NCI-H69 (cell line): ENCODE measurements around the gene PLK3.
"Not testable (repeated sequence)": the region's sequence is repeated elsewhere in the genome, so short reads cannot be mapped to it uniquely, and the experiment has no call there.

ENCODE experiments used
- DNase-seq: peaks from one replicate; lab custom pipeline; 2025; lab: John Stamatoyannopoulos, UW

Gene PLK3

DNA sequence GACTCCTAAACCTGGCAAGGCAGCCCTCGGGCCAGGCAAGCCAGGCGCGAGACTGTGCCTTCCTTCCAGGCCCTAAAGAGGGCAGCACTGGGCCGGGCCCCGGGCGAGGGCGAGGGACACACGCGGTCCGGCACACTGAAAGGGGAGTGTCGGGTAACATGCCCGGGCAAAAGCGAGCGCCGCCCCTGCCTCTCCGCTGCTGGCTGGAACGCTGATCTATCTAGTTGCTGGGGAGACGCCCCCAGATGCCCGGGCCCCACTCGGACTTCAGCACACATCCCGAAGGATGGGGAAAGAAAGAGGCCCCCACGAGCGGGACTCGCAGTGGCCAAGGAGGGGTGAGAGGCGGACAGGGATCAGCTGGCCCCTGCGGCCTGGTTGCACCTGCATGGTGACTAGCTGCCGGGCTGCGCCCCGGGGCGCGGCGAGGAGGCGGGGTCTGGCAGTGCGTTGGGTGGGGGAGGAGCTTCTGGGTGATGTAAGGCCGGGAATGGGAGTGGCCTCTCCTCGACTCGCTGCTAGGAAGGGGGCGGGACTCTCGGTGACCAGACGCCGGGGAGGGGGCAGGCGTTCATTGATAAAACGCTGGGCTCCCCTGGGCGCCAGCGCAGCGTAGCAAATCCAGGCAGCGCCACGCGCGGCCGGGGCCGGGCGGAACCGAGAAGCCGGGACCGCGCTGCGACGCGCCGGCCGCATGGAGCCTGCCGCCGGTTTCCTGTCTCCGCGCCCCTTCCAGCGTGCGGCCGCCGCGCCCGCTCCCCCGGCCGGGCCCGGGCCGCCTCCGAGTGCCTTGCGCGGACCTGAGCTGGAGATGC lies at the start of gene PLK3:
Gene PLK3 (plus strand): TSS at position 608 of the 815 bp plus-strand sequence. CDS start 87 bp downstream, at position 695.
- DNase-seq: peak; percentile 96

DNA sequence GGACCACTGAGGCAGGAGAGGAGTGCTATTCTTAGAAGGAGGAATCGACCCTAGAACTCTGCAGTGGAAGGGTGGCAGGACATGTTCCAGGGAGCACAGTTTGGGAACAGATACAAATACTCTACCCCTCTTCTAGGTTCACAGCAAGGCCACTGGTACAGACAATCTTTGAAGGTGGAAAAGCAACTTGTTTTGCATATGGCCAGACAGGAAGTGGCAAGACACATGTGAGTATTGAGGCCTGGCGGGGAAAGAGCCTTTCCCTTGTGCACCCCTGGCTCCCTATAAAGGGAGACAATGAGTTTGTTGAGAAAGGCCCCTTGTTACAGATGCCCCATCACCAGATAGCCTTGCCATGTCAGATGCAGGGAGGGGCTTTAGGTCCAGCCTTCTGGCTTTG lies 42.8 kb upstream of the PLK3 start:
- no peak for DNase-seq

DNA sequence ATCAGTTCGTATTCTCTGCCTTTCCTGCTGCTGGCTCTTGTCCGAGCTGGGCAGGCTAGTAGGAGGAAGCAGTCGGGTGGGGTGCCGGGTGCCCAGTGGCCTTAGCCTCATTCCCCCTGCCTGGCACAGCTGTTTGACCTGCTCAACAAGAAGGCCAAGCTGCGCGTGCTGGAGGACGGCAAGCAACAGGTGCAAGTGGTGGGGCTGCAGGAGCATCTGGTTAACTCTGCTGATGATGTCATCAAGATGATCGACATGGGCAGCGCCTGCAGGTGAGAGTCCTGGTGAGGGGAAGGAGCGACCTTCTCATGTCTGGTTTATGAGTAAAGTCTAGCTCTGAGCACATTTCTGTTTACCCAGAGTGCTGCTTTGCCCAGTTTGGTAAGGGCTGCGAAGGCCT lies 41.1 kb upstream of the PLK3 start:
- DNase-seq: no peak

DNA sequence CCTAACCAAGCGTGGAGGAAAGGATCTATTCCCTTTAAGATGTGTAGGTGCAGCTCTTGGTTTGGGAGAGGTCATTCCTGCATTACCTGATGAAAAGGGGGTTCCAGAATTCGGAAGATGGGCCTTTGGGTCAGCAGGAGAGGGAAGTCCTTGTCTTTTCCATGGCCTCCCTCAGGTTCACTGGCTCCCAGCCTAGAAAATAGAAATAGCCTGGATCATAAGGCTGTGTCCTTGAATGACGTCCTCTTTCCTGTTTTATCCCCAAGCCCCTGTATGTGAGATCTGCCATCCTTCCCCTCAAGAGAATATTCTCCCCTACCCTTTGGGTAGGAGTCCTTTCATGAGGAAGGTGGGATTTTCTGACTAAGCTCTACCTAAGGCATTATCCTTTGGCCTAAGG lies 39.3 kb upstream of the PLK3 start:
- DNase-seq: no peak

DNA sequence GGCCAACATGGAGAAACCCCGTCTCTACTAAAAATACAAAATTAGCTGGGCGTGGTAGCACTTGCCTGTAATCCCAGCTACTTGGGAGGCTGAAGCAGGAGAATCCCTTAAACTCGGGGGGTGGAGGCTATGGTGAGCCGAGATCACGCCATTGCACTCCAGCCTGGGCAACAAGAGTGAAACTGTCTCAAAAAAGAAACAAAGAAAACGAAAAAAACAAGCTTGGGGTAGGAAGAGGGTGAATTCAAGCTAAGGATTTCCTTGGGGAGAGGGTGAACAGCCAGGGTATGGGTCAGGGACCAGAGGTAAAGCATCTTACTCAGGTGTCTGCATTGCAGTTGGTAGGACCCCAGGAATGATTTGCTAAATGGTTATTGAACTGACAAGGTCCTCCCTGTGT lies 33.8 kb upstream of the PLK3 start:
- not testable (repeated sequence) for DNase-seq

DNA sequence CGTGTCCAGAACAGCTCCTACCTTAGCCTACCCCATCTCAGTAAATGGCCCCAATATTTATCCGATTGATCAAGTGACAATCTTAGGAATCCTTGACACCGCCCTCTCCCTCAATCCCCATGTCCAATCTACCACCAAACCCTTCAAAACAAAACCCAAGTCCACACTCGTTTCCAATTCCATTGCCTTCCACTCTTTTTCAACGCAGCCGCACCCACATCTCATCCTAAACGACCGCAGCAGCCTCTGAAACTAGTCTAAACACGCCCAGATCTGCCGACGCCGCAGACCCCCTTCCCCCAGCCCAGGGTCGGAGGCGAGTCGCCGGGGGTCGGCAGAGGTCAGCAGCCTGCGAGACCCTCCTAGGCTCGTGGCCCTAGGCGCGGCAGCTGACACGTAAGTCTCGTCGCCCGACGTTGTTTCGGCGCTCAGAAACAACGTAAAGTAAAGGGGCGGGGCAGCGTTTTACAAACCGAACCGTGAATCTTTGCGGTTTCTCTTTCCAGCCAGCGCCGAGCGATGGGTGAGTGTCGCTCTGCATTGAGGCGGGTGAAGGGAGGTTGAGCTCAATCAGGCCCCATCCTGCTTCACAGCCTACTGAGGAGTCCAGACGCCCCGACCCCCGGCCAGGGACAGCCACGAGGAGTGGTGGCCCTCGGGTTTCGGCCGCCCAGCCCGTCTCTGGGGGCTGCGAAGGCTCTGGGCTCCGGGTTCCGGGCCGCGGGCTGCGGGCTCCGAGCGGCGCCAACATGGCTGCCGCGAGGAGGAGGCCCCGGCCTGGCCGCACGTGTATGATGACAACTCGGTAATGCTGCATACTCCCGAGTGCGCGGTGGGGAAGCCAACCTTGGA lies 24.9 kb upstream of the PLK3 start, which contains the start of gene RPS8:
Gene RPS8 (plus strand): TSS at position 463 of the 852 bp plus-strand sequence. CDS start 57 bp downstream, at position 520.
- peak; percentile 93 for DNase-seq

DNA sequence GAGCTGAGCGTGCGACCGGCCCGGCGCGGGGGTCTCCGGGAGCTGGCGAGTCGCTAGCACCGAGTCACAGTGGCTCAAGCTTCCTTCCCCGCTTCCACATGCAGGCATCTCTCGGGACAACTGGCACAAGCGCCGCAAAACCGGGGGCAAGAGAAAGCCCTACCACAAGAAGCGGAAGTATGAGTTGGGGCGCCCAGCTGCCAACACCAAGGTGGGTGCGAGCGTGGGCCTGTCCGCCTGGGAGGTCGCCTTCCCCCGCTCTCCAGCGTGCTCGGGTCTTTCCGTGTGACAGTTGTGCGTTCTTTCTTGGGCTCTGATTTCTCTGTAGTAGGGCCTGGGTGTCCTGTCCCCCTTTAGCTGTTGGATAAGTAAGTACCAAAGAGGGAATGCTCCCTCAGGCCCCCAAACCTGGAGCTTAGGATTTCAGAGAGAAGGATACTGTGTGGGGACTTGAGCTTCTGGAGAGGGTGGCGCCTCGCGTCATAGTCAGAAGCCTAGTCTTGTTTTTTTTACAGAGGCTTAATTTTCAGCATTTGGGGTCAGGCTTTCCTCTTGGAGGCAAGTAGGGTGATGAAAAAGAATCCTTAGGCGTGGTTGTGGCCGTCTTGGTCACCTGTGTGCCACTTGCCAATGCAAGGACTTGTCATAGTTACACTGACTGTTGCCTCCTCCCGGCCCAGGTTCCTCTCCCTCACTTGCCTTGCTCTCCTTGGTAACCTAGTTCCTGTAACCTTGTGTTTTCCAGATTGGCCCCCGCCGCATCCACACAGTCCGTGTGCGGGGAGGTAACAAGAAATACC lies 24.0 kb upstream of the PLK3 start:
- DNase-seq: no peak

DNA sequence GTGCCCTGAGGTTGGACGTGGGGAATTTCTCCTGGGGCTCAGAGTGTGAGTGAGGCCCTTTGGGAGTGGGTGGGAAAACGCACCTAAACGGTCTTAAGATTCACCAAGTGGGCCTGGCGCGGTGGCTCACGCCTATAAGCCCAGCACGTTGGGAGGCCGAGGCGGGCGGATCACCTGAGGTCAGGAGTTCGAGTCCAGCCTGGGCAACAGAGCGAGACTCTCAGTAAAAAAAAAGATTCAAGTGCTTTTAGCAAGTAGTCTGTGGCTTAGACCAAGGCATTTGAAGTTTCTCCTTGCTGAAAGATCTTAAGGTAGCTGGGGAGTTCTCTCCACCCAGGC lies 23.5 kb upstream of the PLK3 start:
- no peak for DNase-seq

DNA sequence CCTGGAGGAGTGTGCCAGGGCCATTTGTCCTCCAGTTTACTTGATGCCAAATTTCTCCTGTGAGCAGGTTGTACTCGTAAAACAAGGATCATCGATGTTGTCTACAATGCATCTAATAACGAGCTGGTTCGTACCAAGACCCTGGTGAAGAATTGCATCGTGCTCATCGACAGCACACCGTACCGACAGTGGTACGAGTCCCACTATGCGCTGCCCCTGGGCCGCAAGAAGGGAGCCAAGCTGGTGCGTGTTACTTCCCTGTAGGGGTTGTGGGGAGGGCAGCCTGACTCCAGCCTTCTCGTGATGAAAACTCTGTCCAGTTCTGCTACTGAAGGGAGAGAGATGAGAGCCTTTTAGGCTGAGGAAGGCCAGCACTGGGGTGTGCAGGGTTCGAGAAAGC lies 22.6 kb upstream of the PLK3 start:
- DNase-seq: no peak

DNA sequence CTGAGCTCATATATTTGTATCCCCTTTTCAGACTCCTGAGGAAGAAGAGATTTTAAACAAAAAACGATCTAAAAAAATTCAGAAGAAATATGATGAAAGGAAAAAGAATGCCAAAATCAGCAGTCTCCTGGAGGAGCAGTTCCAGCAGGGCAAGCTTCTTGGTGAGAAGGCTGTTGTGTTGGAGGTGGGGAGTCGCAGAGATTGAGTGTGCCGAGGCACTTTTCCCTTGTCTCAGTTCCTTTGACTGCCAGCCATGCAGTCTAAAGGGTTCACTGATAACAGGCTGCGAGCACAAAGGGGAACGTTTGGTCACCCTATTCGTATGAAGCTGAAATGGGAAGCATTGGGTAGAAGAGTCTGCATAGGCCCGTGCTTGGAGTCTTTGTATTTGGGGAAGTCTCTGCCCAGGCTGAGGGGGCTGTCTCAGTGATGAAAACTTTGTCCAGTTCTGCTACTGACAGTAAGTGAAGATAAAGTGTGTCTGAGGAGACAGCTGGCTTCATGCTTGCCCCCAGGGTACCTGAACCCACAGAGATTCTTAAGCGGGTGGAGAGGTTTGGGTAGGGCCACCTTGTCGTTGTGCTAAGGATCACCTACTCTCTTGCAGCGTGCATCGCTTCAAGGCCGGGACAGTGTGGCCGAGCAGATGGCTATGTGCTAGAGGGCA lies 22.1 kb upstream of the PLK3 start:
- DNase-seq: no peak

DNA sequence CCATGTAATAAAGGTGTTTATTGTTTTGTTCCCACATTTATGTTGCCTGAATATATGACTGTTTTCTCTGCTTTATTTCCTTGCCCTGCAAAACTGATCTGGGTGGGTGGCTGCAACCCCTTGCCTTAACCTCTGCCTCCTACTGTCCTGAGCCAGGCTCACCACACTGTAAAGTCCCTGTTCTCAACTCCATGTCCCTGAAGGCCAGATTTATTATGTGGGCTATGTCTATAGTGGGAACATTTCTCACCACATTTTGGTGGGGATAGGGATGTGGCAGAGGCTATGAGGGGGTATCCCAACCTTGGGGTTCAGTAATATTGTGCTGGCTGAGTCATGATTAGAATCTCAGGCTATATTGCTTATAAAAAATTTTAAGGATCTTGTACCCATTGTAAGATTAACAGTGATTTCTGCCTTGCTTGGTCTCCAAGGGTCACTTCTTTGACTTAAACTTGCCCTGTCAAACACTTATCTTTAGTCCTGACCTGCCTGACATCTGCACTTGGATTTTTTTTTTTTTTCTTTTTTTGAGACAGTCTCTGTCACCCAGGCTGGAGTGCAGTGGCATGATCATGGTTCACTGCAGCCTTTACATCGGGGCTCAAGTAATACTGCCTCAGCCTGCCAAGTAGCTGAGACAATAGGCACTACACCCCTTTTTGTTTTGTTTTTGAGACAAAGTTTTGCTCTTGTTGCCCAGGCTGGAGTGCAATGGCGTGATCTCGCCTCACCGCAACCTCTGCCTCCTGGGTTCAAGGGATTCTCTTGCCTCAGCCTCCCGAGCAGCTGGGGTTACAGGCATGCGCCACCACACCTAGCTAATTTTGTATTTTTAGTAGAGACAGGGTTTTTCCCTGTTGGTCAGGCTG lies 21.2 kb upstream of the PLK3 start:
- DNase-seq: no peak

DNA sequence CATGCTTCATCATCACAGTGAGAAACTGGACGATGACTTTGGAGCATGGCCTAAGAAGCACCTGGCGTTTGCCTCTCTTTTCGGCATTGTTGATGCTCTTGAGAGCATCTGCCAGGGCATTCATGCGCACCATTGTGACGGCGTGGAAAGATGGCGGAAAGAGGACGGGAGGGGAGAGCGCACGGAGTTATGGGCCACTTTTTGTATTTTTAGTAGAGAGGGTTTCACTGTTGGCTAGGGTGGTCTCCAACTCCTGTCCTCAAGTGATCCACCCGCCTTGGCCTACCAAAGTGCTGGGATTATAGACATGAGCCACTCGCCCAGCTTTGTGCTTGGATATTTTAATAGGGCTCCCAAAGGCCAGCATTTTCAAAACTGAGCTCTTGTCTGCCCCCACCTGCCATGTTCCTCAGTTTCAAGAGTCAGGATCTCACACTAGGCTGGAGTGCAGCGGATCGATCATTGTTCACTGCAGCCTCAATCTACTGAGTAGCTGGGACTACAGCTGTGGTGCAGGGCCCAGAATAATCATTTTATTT lies 19.5 kb upstream of the PLK3 start:
- no peak for DNase-seq

DNA sequence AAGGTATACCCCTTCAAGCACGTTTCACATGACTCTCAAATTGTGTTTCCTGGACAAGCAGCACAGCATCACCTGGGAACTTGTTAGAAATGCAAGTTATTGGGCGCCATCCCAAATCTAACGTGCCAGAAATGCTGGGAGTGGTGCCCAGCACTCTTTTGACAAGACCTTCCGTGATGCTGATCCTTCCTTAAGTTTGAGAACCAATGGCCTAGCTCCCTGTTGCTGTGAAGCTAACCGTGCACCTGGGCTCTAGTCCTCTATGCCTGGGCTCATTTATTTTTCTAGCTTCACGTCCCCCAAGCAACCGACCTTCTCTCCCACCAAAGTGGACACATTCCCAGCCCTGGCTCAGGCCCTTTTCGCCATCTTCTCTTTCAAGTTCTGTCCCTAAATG lies 16.5 kb upstream of the PLK3 start:
- no peak for DNase-seq

DNA sequence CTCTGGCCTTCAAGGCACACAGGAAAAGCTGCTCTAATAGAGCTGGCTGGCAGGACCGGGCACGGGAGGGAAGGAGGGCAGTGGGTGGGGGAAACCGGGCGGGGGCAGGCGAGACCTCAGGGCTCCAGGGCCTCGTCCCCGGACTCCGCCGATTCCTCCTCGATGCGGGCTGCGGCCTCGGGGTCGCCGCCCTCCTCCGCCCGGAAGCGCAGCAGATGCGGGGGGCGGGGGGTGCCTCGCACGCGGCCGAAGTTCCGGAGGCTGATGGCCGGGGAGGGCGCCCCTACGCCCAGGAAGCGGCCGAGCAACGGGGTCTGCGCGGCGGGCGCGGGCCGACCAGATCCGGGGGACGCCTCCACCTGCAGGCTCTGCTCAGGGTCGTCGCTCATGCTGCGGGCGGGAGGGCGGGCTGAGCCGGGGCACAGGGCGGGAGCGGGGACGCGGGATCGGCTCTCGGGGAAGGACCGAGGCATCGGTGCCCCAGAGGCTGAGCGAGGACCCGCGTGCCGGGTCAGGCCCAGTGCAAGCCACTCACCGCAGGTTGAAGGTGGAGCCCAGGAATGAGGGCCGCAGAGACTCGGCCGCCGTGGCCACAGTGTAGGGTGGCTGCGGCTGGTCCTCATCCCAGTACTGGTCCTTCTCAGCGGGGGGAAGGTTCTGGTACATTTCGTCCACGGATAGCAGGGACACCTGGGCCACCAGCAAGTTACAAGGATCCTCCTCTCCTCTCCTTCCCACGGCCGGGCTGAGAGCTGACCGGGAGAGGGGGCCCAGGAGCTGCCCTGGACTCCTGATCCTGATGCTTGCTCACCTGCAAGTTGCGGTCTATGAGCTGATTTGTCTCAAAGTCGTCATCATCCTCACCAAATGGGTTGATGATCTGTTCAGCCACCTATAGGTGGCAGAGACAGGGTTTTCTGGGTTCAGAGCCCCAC lies 15.8 kb upstream of the PLK3 start:
- peak; percentile 52 for DNase-seq

DNA sequence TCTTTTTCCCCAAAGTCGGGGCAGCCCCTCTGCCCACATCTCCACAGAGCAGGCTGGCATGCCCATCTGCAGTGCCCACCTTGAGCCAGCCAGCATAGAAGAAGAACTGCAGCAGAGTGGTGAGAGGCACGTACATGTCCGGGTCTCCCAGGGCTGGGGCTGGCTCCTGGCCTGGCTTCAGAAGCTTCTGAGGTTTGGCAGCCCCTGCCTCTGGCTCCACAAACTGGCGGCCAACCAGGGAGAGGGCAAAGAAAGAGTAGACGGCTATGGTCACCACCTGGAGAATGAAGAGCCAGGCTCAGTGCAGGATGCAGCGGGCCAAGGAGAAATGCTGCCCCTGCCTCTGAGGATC lies 15.2 kb upstream of the PLK3 start:
- no peak for DNase-seq

DNA sequence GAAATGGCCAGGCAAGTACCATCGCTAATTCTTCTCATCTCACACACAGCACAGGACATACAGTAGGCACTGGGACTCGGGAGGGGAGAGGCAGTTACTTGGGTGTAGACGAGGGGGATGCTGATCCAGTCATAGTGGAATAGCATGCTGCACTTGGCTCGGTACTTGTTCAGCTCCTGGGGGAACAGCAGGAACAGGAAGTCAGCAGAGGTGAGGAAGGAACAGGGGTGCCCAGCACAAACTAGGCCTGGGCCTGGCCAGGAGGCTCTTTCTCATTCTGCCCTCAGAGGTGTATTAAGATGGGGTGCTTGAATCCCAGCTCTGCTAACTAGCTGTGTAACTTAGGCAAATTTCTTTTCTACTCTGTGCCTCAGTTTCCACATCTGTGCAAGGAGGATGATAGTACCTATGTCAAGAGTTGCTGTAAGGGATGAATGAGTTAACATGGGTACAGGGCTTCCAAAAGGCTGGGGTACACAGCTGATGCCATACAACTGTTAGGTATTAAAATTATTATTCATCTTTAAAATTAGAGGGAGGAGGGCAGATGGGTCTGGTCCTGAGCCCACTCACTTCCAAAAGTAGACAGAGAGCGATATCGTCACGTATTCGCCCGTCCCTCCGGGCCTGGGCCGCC lies 14.6 kb upstream of the PLK3 start:
- DNase-seq: no peak

DNA sequence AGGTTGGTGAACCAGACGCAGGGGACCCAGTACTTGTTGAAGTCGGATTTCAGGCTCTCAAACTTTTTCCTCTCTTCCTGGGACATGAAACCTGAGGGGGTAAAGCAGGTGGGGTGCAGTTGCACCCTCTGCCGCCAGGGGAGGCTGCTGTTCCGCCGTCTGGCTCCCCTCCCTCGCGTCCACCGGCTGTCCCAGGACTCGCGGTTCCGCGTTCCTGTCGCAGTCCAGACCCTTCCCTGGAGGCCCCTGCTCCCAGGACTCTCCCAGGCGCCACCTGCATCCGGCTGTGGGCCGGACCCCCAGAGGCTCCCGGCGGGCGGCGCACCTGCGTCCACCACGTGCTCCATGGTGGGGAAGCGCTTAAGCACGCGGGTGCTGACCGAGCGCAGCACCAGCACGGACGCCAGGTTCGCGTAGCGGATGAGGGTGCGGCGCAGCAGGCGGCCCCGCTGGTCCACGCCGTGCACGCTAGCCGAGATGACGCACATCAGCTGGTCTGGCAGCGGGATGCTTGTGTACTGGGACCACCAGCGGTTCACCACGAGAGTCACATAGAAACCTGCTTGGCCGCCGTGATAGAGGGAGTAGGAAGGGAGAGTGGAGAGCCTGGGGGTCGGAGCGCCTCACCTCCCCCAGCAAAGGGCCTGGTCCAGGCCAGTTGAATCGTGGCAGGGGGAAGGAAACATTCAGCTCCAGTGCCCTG lies 13.9 kb upstream of the PLK3 start:
- DNase-seq: peak; percentile 29

DNA sequence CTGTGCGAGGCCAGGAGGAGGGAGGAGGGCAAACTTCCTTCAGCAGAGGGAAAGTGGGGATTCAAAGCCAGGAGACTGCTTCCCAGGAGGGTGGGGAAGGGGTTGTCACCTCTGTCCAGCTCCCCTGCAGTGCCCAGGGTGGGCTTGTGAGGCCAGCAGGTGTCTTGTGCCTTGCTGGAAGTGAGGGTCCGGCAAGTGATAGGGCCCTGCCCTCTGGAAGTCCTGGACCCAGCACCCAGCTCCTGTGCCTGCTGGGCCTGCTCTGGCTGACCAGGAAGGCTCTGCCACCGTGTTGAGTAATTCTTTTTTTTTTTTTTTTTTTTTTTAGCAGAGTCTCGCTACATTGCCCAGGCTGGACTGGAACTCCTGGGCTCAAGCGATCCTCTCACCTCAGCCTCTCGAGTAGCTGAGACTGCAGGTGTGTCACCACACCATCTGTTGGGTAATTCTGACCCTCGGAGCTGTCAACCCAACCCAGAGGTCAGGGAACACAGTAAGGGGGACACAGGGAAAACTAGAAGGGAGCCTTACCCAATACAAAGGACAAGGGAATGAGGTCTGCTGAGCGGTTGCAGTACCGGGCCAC lies 13.2 kb upstream of the PLK3 start:
- no peak for DNase-seq
